Activated naive CD4-positive, alpha-beta T cell treated with anti-CD3 and anti-CD28 coated beads, Interleukin-2, amount 10 ng/mL, durations not matched to agents 7 days and 5 days (primary cell): ENCODE results near the gene RGS2.

Experiments
- CTCF ChIA-PET: fragments of 350-600 bp; sonication (Branson Sonifier 250); formaldehyde crosslinking; loops from one replicate; lab custom pipeline; 2021; ENCODE audit warnings: antibody characterized with exemption; lab: Charles Lee
- DNase-seq: peaks from one replicate; pipeline ENCODE4 v3.0.0-alpha.2; 2020
- H3K27ac Mint-ChIP-seq: one replicate; pipeline ENCODE4 v1.8.0; 2021; ENCODE audit warnings: mild to moderate bottlenecking, moderate library complexity, mixed read lengths
- H3K27me3 Mint-ChIP-seq: one replicate; pipeline ENCODE4 v1.8.0; 2021; ENCODE audit warnings: mild to moderate bottlenecking, mixed read lengths
- H3K36me3 Mint-ChIP-seq: one replicate; pipeline ENCODE4 v1.8.0; 2021; ENCODE audit warnings: mixed read lengths
- H3K4me1 Mint-ChIP-seq: one replicate; pipeline ENCODE4 v1.8.0; 2021; ENCODE audit warnings: mixed read lengths
- H3K4me3 Mint-ChIP-seq: one replicate; pipeline ENCODE4 v1.8.0; 2021; ENCODE audit warnings: mild to moderate bottlenecking, moderate library complexity, mixed read lengths
- H3K9me3 Mint-ChIP-seq: one replicate; pipeline ENCODE4 v1.8.0; 2021; ENCODE audit warnings: mixed read lengths

RGS2 gene

DNA sequence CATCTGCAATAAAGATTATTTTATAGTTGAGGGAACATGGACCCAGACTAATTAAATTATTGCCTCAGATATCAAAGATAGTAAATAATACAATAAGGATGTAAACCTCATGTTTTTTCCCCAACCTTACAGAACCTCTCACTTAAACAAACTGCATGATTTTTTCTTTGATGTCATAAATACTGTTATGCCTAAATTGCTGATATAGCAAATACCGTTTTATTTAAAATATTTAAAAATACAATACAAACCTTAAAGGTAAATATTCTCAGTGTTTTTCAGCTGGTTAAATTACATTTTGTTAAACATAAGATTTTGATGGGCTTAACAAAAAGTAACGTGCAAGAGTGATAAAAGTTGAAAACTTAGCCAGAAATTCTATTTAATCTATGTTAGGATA is 24.4 kb upstream of the RGS2 start:
- no peak overlapping the region for H3K4me3 Mint-ChIP-seq
- H3K36me3 Mint-ChIP-seq, result no peaks in the 10 kb centered on the region
- no peaks in the 10 kb centered on the region for H3K4me1 Mint-ChIP-seq
- CTCF ChIA-PET, result no interaction called here
- peaks cover 10% of the 10 kb centered on the region for H3K27me3 Mint-ChIP-seq
- no peak overlapping the region for H3K27ac Mint-ChIP-seq
- H3K9me3 Mint-ChIP-seq, result no peaks in the 10 kb centered on the region
- DNase-seq, result no peak

DNA sequence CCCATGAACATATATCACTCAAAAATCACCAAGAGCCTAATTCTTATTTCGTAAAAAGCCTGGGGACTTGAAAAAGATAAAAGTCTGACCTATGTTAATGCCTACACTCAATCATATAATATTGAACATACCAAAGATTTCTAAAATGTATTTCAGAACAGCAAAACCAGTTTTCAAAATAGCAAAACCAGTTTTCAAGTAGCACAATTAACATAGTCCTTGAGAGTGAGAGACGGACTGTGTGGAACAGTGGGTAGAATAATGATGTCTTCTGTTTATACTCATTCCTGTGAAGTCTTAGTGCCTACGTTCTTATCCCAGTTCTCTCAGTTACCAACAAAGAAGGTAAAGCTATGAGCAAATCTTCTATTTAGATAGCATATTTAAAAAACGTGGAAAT is 22.3 kb upstream of the RGS2 start:
- CTCF ChIA-PET, result no interaction called here
- Mint-ChIP-seq H3K9me3 (no peaks in the 10 kb centered on the region), H3K4me1 (no peaks in the 10 kb centered on the region), H3K27me3 (peaks cover 6% of the 10 kb centered on the region), H3K27ac (no peak overlapping the region), H3K4me3 (no peak overlapping the region), H3K36me3 (no peaks in the 10 kb centered on the region)
- no peak for DNase-seq

DNA sequence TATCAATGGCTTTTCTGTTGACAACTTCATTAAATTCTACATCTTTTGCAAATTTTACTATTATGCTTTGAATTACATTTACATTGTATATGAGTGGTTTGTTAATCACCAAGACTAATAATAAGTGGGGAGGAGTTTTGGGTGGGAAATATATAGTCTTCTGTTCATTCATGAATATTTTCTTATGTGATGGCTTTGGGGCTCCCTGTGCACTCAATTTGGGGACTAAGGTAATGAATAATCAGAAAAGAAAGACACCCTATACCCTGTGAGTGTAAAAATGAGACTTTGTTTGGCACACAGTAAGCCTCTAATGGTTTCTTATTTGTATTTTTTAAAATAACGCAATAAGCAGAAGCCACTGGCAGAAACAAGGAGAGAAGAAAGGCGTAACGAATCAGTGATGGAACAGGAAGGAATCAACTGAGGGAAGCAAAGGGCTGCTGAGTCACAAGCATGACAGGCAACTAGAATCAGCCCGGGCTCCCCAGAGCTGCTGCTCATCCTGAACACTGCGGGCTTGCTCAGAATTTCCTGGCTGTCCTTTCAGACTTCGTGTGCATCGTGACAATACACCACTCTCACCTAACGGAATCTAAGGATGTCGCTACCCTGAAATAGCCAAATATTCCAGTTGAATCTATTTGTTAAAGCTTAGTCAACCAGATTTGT is 20.8 kb upstream of the RGS2 start:
- CTCF ChIA-PET, result no interaction called here
- no peaks in the 10 kb centered on the region for H3K36me3 Mint-ChIP-seq
- H3K27ac Mint-ChIP-seq, result no peak overlapping the region
- H3K9me3 Mint-ChIP-seq, result no peaks in the 10 kb centered on the region
- no peak for DNase-seq
- H3K27me3 Mint-ChIP-seq, result peaks cover 6% of the 10 kb centered on the region
- H3K4me3 Mint-ChIP-seq, result no peak overlapping the region
- no peaks in the 10 kb centered on the region for H3K4me1 Mint-ChIP-seq

DNA sequence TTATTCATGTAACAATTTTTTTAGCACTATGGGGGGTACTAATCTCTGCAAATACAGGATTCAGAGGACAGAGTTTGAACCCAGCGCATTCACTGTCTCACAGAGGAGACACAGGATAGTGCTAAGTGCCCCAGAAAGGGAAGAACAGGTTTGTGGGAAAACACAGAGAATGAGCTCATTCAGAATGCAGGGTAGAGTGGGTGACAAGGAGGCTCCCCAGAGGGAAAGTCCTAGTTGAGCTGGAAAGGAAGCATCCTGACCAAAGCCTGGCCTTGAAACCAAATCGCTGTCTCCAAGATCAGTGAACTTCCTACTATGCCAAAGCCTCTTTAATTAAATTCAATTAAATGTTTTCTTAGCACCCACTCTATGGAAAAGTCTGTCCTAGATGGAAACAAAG is 19.0 kb upstream of the RGS2 start:
- Mint-ChIP-seq H3K4me1 (no peaks in the 10 kb centered on the region), H3K4me3 (no peak overlapping the region), H3K27ac (no peak overlapping the region), H3K27me3 (peaks cover 6% of the 10 kb centered on the region), H3K9me3 (no peaks in the 10 kb centered on the region), H3K36me3 (no peaks in the 10 kb centered on the region)
- CTCF ChIA-PET, result no interaction called here
- DNase-seq, result no peak

DNA sequence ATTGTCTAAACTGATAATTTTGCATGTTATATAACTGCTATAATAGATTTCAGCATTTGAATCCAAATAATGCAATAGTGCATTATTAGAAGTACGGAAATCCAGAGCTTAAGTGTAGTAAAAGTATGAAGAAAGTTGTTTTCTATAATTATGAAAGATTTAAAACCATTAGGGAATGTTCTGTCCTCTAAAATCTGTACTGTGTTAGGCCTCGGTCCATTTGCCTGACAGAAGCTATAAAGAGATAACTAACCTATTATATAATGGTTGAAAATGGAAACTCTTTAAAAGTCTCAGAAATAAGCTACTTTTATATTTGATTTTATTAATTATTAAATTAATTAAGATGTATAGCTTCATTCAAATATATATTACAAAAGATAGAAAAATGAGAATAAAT is 16.2 kb upstream of the RGS2 start:
- Mint-ChIP-seq H3K4me1 (no peaks in the 10 kb centered on the region), H3K27me3 (peaks cover 6% of the 10 kb centered on the region), H3K27ac (no peak overlapping the region), H3K4me3 (no peak overlapping the region), H3K9me3 (no peaks in the 10 kb centered on the region), H3K36me3 (no peaks in the 10 kb centered on the region)
- CTCF ChIA-PET, result no interaction called here
- DNase-seq, result no peak

DNA sequence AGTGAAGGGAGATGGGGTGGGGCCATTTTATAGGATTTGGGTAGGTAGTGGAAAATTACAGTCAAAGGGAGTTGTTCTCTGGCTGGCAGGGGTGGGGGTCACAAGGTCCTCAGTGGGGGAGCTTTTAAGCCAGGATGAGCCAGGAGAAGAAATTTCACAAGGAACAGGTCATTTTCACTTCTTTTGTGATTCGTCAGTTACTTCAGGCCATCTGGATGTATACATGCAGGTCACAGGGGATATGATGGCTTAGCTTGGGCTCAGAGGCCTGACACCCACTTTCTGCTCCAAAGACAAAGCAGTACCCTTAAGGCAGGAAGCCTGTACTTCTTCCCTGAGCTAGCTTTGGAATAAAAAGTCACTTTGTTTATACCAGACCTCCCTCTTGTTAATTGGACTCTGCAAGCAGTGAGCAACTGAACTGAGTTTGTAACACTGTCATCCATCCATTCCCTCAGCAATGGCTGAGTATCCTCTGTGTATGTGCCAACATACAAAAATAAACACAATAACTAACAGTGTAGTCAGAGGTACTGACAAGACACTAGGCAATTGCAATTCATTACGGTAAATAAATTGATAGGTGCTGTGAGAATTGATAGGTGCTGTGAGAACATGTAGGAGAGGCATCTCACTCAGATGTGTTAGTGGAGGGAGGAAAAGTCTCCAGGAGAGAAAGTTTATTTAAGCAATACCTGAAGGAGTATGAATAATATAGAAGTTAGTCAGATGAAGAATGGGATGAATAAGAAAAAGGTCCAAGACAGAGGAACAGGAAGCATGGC is 14.7 kb upstream of the RGS2 start:
- H3K4me3 Mint-ChIP-seq, result no peak overlapping the region
- CTCF ChIA-PET, result no interaction called here
- no peaks in the 10 kb centered on the region for H3K36me3 Mint-ChIP-seq
- H3K27me3 Mint-ChIP-seq, result peaks cover 6% of the 10 kb centered on the region
- no peaks in the 10 kb centered on the region for H3K9me3 Mint-ChIP-seq
- no peaks in the 10 kb centered on the region for H3K4me1 Mint-ChIP-seq
- H3K27ac Mint-ChIP-seq, result no peak overlapping the region
- DNase-seq, result no peak

DNA sequence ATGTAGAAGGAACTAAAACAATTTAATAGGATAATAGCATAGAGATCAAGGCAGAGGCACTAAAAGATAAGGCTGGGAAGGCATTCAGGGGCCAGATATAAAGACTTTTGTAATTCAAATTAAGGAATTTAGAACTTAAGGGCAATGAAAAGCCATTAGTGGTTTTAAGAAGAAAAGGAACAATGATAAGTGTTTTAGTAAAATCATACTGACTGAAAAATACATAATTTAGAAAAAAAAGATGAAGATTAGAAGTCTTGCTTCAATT is 14.1 kb upstream of the RGS2 start:
- Mint-ChIP-seq H3K36me3 (no peaks in the 10 kb centered on the region), H3K4me1 (no peaks in the 10 kb centered on the region), H3K27ac (no peak overlapping the region), H3K4me3 (no peak overlapping the region), H3K27me3 (peaks cover 6% of the 10 kb centered on the region), H3K9me3 (no peaks in the 10 kb centered on the region)
- CTCF ChIA-PET, result no interaction called here
- no peak for DNase-seq

DNA sequence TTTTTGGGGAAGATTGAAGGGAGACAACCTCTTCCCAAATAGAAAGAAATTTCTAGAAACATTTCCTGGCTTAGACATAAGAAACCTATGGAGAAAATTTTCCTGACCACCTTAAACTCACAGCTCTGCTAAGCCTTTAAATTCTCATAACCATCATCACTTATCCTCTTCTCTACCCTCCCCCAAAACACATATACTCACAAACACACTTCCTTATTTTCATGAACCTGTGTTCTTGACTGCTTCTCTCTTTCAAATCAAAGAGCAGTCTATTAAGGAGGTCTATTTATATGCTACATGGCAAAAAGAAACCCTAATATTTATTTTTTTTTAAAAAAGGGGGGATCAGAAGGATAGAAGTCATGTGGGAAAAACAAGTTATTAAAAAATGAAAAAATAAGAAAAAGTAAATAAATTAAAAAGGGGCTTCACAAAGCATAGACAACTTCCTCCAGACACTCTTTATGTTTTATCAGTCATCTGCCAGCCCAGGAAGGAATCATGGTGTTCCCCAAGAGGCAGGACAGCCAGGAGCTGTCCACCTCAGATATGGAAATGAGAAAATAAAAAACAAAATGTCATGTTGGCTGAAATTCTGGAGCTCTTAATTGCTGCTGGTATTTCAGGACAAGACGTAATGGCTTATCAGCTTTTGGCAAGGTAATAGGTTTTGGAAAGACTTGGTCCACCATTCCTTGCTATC is 12.8 kb upstream of the RGS2 start:
- Mint-ChIP-seq H3K27ac (no peak overlapping the region), H3K4me1 (no peaks in the 10 kb centered on the region), H3K36me3 (no peaks in the 10 kb centered on the region), H3K4me3 (no peak overlapping the region), H3K9me3 (no peaks in the 10 kb centered on the region), H3K27me3 (peaks cover 6% of the 10 kb centered on the region)
- CTCF ChIA-PET, result interaction anchor here (1.0 kb wide), 1 partner anchor 223 kb away, joined by 4 read pairs; no protein-coding TSS in a partner anchor
- no peak for DNase-seq

DNA sequence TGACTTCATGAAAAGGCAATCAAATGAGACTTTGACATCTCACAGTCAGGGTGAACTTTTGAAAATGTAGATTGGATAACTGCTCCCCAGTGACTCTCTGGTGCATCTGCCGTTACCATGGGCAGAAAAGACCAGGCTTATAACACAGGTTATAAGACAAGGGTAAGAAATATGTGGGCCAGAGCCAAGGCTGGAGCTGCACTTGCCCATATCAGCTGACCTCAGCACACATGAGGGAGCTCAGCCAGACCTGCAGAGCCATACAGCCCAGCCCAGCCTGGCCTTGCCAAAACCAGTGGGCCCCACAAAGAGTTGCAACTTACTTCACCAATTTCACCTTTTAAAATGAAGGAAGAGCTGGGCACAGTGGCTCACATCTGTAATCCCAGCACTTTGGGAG is 11.7 kb upstream of the RGS2 start:
- Mint-ChIP-seq H3K27ac (no peak overlapping the region), H3K27me3 (peaks cover 6% of the 10 kb centered on the region)
- CTCF ChIA-PET, result interaction anchor here (1.4 kb wide), 1 partner anchor 10 kb away, joined by 3 read pairs; no protein-coding TSS in a partner anchor

DNA sequence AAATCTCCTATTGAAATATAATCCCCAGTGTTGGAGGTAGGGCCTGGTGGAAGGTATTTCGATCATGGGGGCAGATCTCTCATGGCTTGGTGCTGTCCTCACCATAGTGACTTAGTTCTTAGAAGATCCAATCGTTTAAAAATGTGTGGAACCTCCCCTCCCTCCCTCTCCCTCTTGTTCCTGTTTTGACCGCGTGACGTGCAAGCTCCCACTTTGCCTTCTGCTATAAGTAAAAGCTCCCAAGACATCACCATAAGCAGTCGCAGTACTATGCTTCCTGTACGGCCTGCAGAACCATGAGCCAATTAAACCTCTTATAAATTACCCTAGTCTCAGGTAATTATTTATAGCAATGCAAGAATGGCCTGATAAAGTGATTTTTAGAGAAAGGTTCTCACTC is 10.9 kb upstream of the RGS2 start:
- CTCF ChIA-PET, result interaction anchor here (1.4 kb wide), 1 partner anchor 9 kb away, joined by 3 read pairs; no protein-coding TSS in a partner anchor
- DNase-seq, result no peak
- H3K27ac Mint-ChIP-seq, result no peak overlapping the region
- H3K9me3 Mint-ChIP-seq, result no peaks in the 10 kb centered on the region
- no peaks in the 10 kb centered on the region for H3K4me1 Mint-ChIP-seq
- no peaks in the 10 kb centered on the region for H3K36me3 Mint-ChIP-seq
- H3K27me3 Mint-ChIP-seq, result peaks cover 6% of the 10 kb centered on the region
- H3K4me3 Mint-ChIP-seq, result no peak overlapping the region

More for the DNA sequence above, 11.7 kb upstream of the RGS2 start:
- no peak for DNase-seq
- Mint-ChIP-seq H3K36me3 (no peaks in the 10 kb centered on the region), H3K4me3 (no peak overlapping the region), H3K9me3 (no peaks in the 10 kb centered on the region), H3K4me1 (no peaks in the 10 kb centered on the region)

DNA sequence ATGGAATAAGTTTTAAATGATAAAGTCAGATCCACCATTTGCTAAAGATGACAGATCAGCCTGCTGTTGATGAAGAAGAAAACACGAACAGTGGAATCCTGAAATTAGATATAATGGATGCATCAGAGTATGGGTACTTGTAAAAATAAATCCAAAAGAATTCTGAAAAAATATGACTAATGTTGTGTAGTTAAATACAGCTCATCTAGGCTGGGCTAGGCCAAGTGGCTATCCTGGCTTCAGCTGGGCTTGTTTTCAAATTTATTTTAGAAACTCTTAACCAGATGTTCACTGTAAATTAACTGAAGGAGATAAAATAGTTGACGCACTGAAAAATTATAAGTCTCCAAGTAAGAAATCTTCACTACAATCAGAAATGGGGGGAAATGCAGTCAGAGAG is 7.4 kb upstream of the RGS2 start:
- Mint-ChIP-seq H3K9me3 (no peaks in the 10 kb centered on the region), H3K27ac (no peak overlapping the region), H3K36me3 (no peaks in the 10 kb centered on the region), H3K4me1 (no peaks in the 10 kb centered on the region), H3K4me3 (no peak overlapping the region), H3K27me3 (no peaks in the 10 kb centered on the region)
- CTCF ChIA-PET, result no interaction called here
- no peak for DNase-seq

DNA sequence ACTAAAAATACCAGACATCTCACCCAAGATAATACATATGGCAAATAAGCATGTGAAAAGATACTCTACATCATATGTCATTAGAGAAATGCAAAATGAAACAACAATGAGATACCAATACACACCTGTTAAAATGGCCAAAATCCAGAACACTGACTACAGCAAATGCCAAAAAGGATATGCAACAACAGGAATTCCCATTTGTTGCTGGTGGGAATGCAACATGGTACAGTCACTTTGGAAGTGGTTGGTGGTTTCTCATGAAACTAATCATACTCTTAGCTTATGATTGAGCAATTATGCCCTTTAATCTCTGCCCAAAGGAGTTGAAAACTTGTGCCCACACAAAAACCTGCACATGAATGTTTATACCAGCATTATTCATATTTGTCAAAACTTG is 6.4 kb upstream of the RGS2 start:
- Mint-ChIP-seq H3K9me3 (no peaks in the 10 kb centered on the region), H3K4me1 (peaks cover 5% of the 10 kb centered on the region), H3K36me3 (no peaks in the 10 kb centered on the region), H3K27ac (no peak overlapping the region), H3K27me3 (no peaks in the 10 kb centered on the region), H3K4me3 (no peak overlapping the region)
- CTCF ChIA-PET, result interaction anchor here (0.6 to 5.8 kb wide), 2 partner anchors 196 to 217 kb away, joined by 3 to 49 read pairs; no protein-coding TSS in a partner anchor
- no peak for DNase-seq

DNA sequence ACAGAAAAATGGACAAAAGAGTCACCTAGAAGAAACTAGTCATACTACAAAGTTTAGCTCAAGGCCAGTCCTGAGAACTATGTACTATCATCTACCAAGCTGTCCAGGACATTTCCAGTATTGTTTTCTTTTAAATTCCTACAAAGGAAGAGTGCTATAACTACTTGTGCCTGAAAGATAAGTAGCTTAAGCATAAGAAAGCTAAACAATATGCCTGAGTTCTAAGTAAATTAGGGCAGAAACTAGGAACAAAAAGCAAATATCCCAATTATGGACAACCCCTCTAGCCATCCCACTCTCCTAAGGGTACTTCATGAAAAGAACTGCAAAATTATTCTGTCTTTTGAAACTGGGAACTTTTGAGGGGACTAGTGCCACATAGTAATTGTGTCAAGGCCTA is 5.3 kb upstream of the RGS2 start:
- CTCF ChIA-PET, result interaction anchor here (5.8 kb wide), 1 partner anchor 216 kb away, joined by 49 read pairs; no protein-coding TSS in a partner anchor
- Mint-ChIP-seq H3K36me3 (no peaks in the 10 kb centered on the region), H3K27ac (no peak overlapping the region), H3K4me3 (no peak overlapping the region), H3K27me3 (peaks cover 7% of the 10 kb centered on the region), H3K4me1 (peaks cover 15% of the 10 kb centered on the region), H3K9me3 (no peaks in the 10 kb centered on the region)
- no peak for DNase-seq

DNA sequence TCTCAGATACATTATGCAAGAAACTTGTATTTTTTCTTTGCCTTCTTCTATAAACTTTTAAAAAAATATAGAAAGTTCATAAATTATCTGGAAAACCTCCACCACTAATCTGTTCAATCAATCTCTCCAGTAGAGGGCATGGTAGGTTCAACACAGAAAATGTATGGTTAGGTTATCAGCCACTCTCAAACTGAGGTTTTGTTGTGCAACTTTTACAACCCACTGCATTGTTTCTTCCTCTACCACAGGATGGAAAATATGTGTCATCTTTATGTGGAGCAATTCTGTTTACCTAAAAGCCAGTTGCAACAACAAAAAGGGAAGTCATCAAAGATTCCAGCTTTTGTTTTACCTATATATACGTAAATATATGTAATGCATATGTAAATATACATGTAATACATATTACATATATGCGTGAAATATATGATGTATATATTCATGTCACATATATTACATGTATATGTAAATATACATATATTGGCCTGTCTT is 3.0 kb upstream of the RGS2 start:
- H3K36me3 Mint-ChIP-seq, result no peaks in the 10 kb centered on the region
- no peaks in the 10 kb centered on the region for H3K9me3 Mint-ChIP-seq
- CTCF ChIA-PET, result interaction anchor here (0.8 to 5.8 kb wide), 5 partner anchors 214 to 331 kb away, joined by 3 to 49 read pairs (median 4); partner anchors contain the start of genes RO60 and UCHL5
- H3K27me3 Mint-ChIP-seq, result peaks cover 19% of the 10 kb centered on the region
- H3K4me1 Mint-ChIP-seq, result peaks cover 29% of the 10 kb centered on the region
- no peak overlapping the region for H3K4me3 Mint-ChIP-seq
- H3K27ac Mint-ChIP-seq, result no peak overlapping the region
- no peak for DNase-seq
